ENCODE measurements around the gene CFAP410.
"Not testable (repeated sequence)": the region's sequence is repeated elsewhere in the genome, so short reads cannot be mapped to it uniquely, and the experiment has no call there.

The CFAP410 gene

GRCh38 chr21:44363278-44363677 lies 24.1 kb upstream of the CFAP410 start:
- no peak overlapping the region for H2BK12ac ChIP-seq (ENCODE audit: low read length)
- peaks cover 5% of the 10 kb centered on the region for H3K9me3 ChIP-seq (ENCODE audit: insufficient read depth, low read depth, low read length)
- no peak overlapping the region for H3K27ac ChIP-seq (ENCODE audit: low read depth, low read length)
- no peak overlapping the region for H2BK120ac ChIP-seq (ENCODE audit: insufficient read depth, low read length, poor library complexity)
- no peak overlapping the region for H3K14ac ChIP-seq (ENCODE audit: low read length)
- H2AFZ ChIP-seq (ENCODE audit: insufficient read depth, low read length, poor library complexity), result no peak overlapping the region
- H3K4me1 ChIP-seq (ENCODE audit: control insufficient read depth in 1 of 2, insufficient read depth in 2 of 2, low read length in 2 of 2), result no peaks in the 10 kb centered on the region
- no peaks in the 10 kb centered on the region for H3K27me3 ChIP-seq (ENCODE audit: insufficient read depth, low read length)
- H3K23ac ChIP-seq (ENCODE audit: low read length), result no peak overlapping the region
- H3K9ac ChIP-seq (ENCODE audit: low read length), result no peak overlapping the region
- H3K79me2 ChIP-seq (ENCODE audit: control insufficient read depth, insufficient read depth, low read length, poor library complexity), result no peaks in the 10 kb centered on the region
- no peak overlapping the region for H3K4ac ChIP-seq (ENCODE audit: low read depth, low read length)
- H4K12ac ChIP-seq (ENCODE audit: low read depth, low read length), result no peak overlapping the region
- H4K91ac ChIP-seq (ENCODE audit: low read depth, low read length), result no peak overlapping the region
- no peaks in the 10 kb centered on the region for H3K36me3 ChIP-seq (ENCODE audit: control insufficient read depth in 1 of 2, insufficient read depth in 2 of 2, low read length in 2 of 2)
- no peak overlapping the region for H2BK5ac ChIP-seq (ENCODE audit: low read depth, low read length, poor library complexity)
- H3K18ac ChIP-seq (ENCODE audit: low read length), result no peak overlapping the region
- H3K4me2 ChIP-seq (ENCODE audit: low read length), result no peak overlapping the region
- H4K8ac ChIP-seq (ENCODE audit: low read depth, low read length), result no peak overlapping the region
- H2AK5ac ChIP-seq (ENCODE audit: low read length), result no peak overlapping the region
- no peak overlapping the region for H3K4me3 ChIP-seq (ENCODE audit: low read depth, low read length)
- no peak for DNase-seq
- H3K79me1 ChIP-seq (ENCODE audit: low read length), result no peaks in the 10 kb centered on the region
- WGBS (ENCODE audit: extremely low coverage, insufficient coverage, insufficient read length), result no CpG with 5 or more reads among the region's 1 CpG

GRCh38 chr21:44361903-44362302 lies 22.7 kb upstream of the CFAP410 start:
- not testable (repeated sequence) for H4K8ac ChIP-seq (ENCODE audit: low read depth, low read length); H2BK12ac ChIP-seq (ENCODE audit: low read length); H3K79me2 ChIP-seq (ENCODE audit: control insufficient read depth, insufficient read depth, low read length, poor library complexity); H3K4me3 ChIP-seq (ENCODE audit: low read depth, low read length); H3K4ac ChIP-seq (ENCODE audit: low read depth, low read length); H4K12ac ChIP-seq (ENCODE audit: low read depth, low read length); H3K4me1 ChIP-seq (ENCODE audit: control insufficient read depth in 1 of 2, insufficient read depth in 2 of 2, low read length in 2 of 2); H3K27ac ChIP-seq (ENCODE audit: low read depth, low read length); H3K4me2 ChIP-seq (ENCODE audit: low read length); H4K91ac ChIP-seq (ENCODE audit: low read depth, low read length); H3K9me3 ChIP-seq (ENCODE audit: insufficient read depth, low read depth, low read length); H2BK5ac ChIP-seq (ENCODE audit: low read depth, low read length, poor library complexity); H3K36me3 ChIP-seq (ENCODE audit: control insufficient read depth in 1 of 2, insufficient read depth in 2 of 2, low read length in 2 of 2); H3K14ac ChIP-seq (ENCODE audit: low read length); H2AFZ ChIP-seq (ENCODE audit: insufficient read depth, low read length, poor library complexity); H3K18ac ChIP-seq (ENCODE audit: low read length); H2AK5ac ChIP-seq (ENCODE audit: low read length); H3K27me3 ChIP-seq (ENCODE audit: insufficient read depth, low read length); H2BK120ac ChIP-seq (ENCODE audit: insufficient read depth, low read length, poor library complexity); H3K79me1 ChIP-seq (ENCODE audit: low read length); H3K23ac ChIP-seq (ENCODE audit: low read length); H3K9ac ChIP-seq (ENCODE audit: low read length); DNase-seq
- no CpG with 5 or more reads among the region's 5 CpGs for WGBS (ENCODE audit: extremely low coverage, insufficient coverage, insufficient read length)

GRCh38 chr21:44360159-44360558 lies 21.0 kb upstream of the CFAP410 start:
- H3K23ac ChIP-seq (ENCODE audit: low read length), result no peak overlapping the region
- peaks cover 5% of the 10 kb centered on the region for H3K9me3 ChIP-seq (ENCODE audit: insufficient read depth, low read depth, low read length)
- H4K91ac ChIP-seq (ENCODE audit: low read depth, low read length), result no peak overlapping the region
- no peaks in the 10 kb centered on the region for H3K79me1 ChIP-seq (ENCODE audit: low read length)
- no peak overlapping the region for H3K27ac ChIP-seq (ENCODE audit: low read depth, low read length)
- H3K36me3 ChIP-seq (ENCODE audit: control insufficient read depth in 1 of 2, insufficient read depth in 2 of 2, low read length in 2 of 2), result no peaks in the 10 kb centered on the region
- H2BK5ac ChIP-seq (ENCODE audit: low read depth, low read length, poor library complexity), result no peak overlapping the region
- no CpG with 5 or more reads among the region's 8 CpGs for WGBS (ENCODE audit: extremely low coverage, insufficient coverage, insufficient read length)
- no peak overlapping the region for H3K4ac ChIP-seq (ENCODE audit: low read depth, low read length)
- H3K4me3 ChIP-seq (ENCODE audit: low read depth, low read length), result no peak overlapping the region
- H2BK120ac ChIP-seq (ENCODE audit: insufficient read depth, low read length, poor library complexity), result no peak overlapping the region
- no peak overlapping the region for H2BK12ac ChIP-seq (ENCODE audit: low read length)
- H2AK5ac ChIP-seq (ENCODE audit: low read length), result no peak overlapping the region
- H3K79me2 ChIP-seq (ENCODE audit: control insufficient read depth, insufficient read depth, low read length, poor library complexity), result no peaks in the 10 kb centered on the region
- no peak overlapping the region for H3K4me2 ChIP-seq (ENCODE audit: low read length)
- no peaks in the 10 kb centered on the region for H3K27me3 ChIP-seq (ENCODE audit: insufficient read depth, low read length)
- no peak overlapping the region for H4K8ac ChIP-seq (ENCODE audit: low read depth, low read length)
- no peak overlapping the region for H2AFZ ChIP-seq (ENCODE audit: insufficient read depth, low read length, poor library complexity)
- no peaks in the 10 kb centered on the region for H3K4me1 ChIP-seq (ENCODE audit: control insufficient read depth in 1 of 2, insufficient read depth in 2 of 2, low read length in 2 of 2)
- H3K18ac ChIP-seq (ENCODE audit: low read length), result no peak overlapping the region
- DNase-seq, result no peak
- H4K12ac ChIP-seq (ENCODE audit: low read depth, low read length), result no peak overlapping the region
- no peak overlapping the region for H3K9ac ChIP-seq (ENCODE audit: low read length)
- H3K14ac ChIP-seq (ENCODE audit: low read length), result no peak overlapping the region

GRCh38 chr21:44359396-44359795 lies 20.2 kb upstream of the CFAP410 start:
- H3K4me3 ChIP-seq (ENCODE audit: low read depth, low read length), result no peak overlapping the region
- no peak overlapping the region for H4K91ac ChIP-seq (ENCODE audit: low read depth, low read length)
- H3K9ac ChIP-seq (ENCODE audit: low read length), result no peak overlapping the region
- no peak overlapping the region for H3K4me2 ChIP-seq (ENCODE audit: low read length)
- no peak overlapping the region for H2BK12ac ChIP-seq (ENCODE audit: low read length)
- H3K23ac ChIP-seq (ENCODE audit: low read length), result no peak overlapping the region
- no peaks in the 10 kb centered on the region for H3K79me2 ChIP-seq (ENCODE audit: control insufficient read depth, insufficient read depth, low read length, poor library complexity)
- H3K36me3 ChIP-seq (ENCODE audit: control insufficient read depth in 1 of 2, insufficient read depth in 2 of 2, low read length in 2 of 2), result no peaks in the 10 kb centered on the region
- no peak overlapping the region for H2BK5ac ChIP-seq (ENCODE audit: low read depth, low read length, poor library complexity)
- H3K27me3 ChIP-seq (ENCODE audit: insufficient read depth, low read length), result no peaks in the 10 kb centered on the region
- H3K9me3 ChIP-seq (ENCODE audit: insufficient read depth, low read depth, low read length), result peaks cover 5% of the 10 kb centered on the region
- no CpG with 5 or more reads among the region's 8 CpGs for WGBS (ENCODE audit: extremely low coverage, insufficient coverage, insufficient read length)
- no peak overlapping the region for H3K18ac ChIP-seq (ENCODE audit: low read length)
- H3K4me1 ChIP-seq (ENCODE audit: control insufficient read depth in 1 of 2, insufficient read depth in 2 of 2, low read length in 2 of 2), result no peaks in the 10 kb centered on the region
- H3K27ac ChIP-seq (ENCODE audit: low read depth, low read length), result no peak overlapping the region
- H4K8ac ChIP-seq (ENCODE audit: low read depth, low read length), result no peak overlapping the region
- no peak overlapping the region for H2BK120ac ChIP-seq (ENCODE audit: insufficient read depth, low read length, poor library complexity)
- no peak overlapping the region for H2AK5ac ChIP-seq (ENCODE audit: low read length)
- H3K14ac ChIP-seq (ENCODE audit: low read length), result no peak overlapping the region
- no peak overlapping the region for H3K4ac ChIP-seq (ENCODE audit: low read depth, low read length)
- no peaks in the 10 kb centered on the region for H3K79me1 ChIP-seq (ENCODE audit: low read length)
- no peak for DNase-seq
- no peak overlapping the region for H2AFZ ChIP-seq (ENCODE audit: insufficient read depth, low read length, poor library complexity)
- H4K12ac ChIP-seq (ENCODE audit: low read depth, low read length), result no peak overlapping the region

Measured in trophoblast cell (in vitro differentiated cells and primary cell).